GM10266 (cell line): Measurements from ENCODE around the gene LOXL1.

Experiments
- DNase-seq: peaks from one replicate; pipeline ENCODE4 v3.0.0; 2012; ENCODE audit errors: extremely low spot score
- TF ChIP-seq, protein P1 (sequence below): IDR thresholded peaks from 2 replicates; pipeline ENCODE4 v1.5.1; 2012; ENCODE audit warnings: mild to moderate bottlenecking, low read depth; ENCODE audit not compliant: control insufficient read depth, insufficient read depth; ENCODE audit errors: missing control alignments

Gene LOXL1

DNA sequence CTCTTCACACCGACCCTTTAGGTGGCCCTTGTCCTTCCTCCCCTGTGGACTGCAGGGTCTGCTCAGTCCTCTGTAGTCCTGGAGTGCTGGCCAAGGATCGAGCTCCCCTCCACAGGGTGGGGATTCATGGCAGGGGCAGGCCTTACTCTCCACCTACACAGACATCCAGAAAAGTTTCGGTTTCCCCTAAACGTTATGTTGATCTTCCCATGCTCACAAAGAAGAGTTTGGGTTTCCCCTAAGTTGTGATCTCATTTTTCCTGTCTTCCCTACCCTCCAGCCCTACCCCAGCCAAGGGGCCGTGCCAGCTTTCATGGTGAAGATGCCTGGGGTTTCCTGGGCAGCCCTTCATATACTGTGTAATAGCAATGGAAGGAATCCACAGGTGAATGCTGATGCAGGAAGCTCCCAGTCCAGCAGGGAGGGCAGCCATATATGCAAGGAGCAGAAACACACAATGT, 55.5 kb downstream of the LOXL1 start:
- no peak for DNase-seq
- TF ChIP-seq, protein P1, sequence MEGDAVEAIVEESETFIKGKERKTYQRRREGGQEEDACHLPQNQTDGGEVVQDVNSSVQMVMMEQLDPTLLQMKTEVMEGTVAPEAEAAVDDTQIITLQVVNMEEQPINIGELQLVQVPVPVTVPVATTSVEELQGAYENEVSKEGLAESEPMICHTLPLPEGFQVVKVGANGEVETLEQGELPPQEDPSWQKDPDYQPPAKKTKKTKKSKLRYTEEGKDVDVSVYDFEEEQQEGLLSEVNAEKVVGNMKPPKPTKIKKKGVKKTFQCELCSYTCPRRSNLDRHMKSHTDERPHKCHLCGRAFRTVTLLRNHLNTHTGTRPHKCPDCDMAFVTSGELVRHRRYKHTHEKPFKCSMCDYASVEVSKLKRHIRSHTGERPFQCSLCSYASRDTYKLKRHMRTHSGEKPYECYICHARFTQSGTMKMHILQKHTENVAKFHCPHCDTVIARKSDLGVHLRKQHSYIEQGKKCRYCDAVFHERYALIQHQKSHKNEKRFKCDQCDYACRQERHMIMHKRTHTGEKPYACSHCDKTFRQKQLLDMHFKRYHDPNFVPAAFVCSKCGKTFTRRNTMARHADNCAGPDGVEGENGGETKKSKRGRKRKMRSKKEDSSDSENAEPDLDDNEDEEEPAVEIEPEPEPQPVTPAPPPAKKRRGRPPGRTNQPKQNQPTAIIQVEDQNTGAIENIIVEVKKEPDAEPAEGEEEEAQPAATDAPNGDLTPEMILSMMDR, result no peak

DNA sequence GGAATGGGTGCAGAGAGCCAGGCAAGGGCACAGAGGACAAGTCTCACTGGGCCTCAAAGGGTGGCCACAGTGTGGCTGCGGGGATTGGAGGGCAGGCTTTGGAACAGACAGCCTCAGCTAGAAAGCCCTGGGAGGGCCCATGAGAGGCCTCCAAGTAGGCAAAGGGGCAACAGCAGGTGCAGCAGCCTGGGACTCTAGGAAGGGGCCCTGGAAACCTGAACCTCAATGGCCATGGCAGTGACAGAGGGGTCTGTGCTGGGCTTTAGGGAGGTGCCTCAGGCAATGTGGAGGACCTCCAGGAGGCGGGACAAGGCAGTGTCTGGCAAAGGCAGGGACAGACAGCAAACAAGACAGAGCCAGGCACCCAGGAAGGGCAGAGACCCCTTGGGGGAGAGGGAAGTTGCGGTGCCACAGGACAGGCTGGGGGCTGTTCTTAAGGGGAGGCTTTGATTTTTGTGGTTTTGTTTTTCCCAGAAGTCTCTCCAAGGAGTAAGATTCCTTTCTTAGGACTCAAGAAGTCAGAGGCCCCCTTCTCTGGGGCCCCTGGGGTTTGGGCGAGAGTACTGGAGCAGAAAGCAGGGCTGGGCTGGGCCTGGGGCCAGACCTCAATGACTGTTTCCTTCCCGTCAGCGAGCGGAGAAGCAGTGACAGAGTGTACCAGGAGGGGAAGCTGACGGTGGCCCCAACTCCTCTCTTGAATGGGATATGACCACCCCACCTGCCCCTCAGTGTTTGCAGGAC, 56.1 kb downstream of the LOXL1 start:
- DNase-seq, result peak; percentile 49
- TF ChIP-seq, protein P1, result no peak

DNA sequence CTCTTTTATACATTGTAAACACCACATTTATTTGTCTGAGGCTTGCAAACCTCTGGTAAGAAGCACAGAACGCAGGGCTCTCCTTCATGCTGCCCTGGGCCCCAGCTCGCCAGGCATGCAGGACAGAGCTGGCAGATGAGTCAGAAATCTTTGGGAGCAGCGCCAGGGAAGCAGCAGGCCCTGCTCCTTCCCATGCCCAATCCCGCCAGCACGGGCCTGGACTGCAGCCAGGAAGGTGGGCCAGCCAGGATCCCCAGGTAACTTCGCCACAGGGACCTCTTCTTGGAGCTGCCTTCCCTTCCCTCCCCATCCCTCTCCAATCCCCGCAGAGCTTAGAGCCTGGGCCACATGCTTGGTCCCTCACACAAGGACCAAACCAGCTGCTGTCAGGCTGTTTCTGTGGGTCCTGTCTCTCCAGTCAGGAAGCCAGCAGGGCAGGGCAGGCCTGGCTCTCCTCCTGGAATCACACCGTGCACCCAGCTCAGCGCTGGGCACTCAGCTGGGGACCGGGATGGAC, 57.0 kb downstream of the LOXL1 start:
- DNase-seq, result no peak
- TF ChIP-seq, protein P1, result no peak

DNA sequence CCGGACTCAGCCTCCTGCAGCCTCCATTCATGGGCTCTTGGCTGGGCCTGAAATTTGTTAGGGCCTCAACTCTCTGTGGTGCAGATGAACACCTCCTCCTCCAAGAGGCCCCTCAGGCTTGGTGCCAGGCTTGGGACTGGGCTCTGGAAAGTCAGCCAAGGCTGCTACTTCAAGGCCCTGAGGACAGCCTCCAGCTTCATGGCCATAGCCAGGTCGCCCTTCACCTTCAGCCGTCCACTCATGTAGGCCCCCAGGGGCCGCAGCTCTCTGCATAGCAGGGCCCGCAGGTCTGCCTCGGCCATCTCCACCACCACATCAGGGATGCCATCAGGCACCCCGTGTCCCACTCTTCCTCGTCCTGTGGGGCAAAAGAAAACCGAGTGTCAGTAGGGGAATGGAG, 57.5 kb downstream of the LOXL1 start:
- DNase-seq, result no peak
- TF ChIP-seq, protein P1, result no peak

DNA sequence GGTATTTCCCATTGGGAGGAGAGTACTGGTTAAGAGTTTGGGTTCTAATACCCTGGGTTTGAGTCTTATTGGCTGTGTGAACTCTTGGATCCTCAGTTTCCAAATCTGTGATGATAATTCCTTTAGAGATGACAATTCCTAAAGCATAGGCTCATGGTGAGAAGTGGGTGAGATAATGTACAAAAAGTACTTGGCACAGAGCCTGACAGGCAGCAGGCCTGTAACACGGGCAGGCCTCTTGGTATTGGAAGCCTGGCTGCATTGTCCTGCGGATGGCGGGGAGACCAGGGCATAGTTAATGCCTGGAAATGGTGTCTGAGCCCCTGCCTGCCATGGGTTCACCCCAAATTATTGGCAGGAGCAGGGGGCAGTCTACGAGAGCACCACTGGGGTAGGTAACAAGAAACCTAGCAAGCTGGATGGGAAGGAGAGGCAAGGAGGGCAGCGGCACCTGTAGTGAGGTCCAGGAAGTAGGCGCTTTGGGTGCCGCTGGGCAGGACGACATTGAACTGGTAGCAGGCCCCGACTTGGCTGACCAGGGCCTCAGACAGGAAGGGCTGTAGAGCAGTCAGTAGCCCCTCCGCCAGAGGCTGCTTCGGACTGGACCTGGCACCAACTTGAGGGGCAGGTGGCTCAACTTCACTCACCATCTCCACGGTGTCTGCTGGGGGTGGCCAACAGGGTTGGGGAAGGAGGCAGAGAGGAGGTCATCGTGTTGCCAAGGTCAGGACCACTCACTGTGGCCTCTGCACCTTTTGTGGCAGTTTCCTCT, 58.1 kb downstream of the LOXL1 start:
- TF ChIP-seq, protein P1, result no peak
- no peak for DNase-seq

DNA sequence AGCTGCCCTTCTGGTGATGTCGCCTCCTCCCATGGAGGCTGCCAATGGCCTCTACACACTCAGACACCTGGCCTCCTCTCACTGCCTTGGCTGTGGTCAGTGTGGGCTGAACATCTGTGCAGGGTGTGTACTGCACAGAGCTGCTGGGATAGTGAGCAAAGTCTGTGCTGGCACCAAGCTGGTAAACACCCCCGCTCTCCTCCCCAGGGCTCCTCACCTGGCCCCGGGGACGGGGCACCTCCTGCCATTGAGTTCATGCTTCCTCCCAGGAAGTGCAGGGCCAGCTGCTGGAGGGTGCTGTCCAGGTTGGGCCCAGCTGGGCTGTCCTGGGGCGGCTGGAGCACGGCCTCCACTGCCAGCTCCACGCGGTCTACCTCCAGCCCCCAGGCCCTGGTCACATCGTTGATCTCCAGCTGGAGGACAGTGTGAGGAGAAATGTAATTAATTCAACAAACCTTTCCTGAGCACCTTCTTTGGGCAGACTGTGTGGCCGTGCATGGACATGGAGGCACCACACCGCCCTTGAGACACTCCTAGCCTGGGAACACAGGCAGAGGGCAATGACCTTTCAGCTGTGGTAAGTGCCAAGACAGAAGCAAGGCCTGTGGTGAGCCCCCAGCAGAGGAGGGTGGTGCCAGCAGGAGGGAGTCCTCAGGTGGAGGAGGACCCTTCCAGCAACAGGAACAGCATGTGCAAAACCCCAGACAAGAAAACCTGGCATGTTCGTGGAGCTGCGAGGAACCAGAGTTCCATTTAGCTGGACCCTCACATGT, 59.0 kb downstream of the LOXL1 start:
- DNase-seq, result no peak
- TF ChIP-seq, protein P1, result no peak
